A673 (cell line): ENCODE measurements around the gene MAP3K3. TPM values are rescaled to one million over a fixed set of nuclear protein-coding genes. Genes with fewer than 3 reads are reported as not detected.

Experiments
- BruUV-seq: library from RNA; stranded (reverse); fragments of 400-500 nt; replicated peaks from 2 replicates; lab custom pipeline; 2021; lab: Mats Ljungman, UMichigan
- CTCF ChIA-PET: fragments of 300-600 bp; sonication (Branson Sonifier 250); formaldehyde crosslinking; loops from one replicate; lab custom pipeline; 2022; ENCODE audit warnings: antibody characterized with exemption; lab: Charles Lee
- POLR2A ChIA-PET: fragments of 300-600 bp; sonication (Branson Sonifier 250); formaldehyde crosslinking; loops from one replicate; lab custom pipeline; 2022; ENCODE audit warnings: antibody characterized with exemption; ENCODE audit not compliant: low non-redundant PET; lab: Charles Lee
- DNase-seq: peaks from one replicate; pipeline ENCODE4 v3.0.0-alpha.2; 2015; ENCODE audit warnings: low spot score
- H3K27ac ChIP-seq: fragments of 200-600 bp; sonication (generic); 2 replicates; pipeline ENCODE4 v1.5.1; 2016; ENCODE audit warnings: mixed run types, low read depth, mild to moderate bottlenecking, mixed read lengths, antibody characterized with exemption, low read length; ENCODE audit not compliant: poor library complexity, severe bottlenecking
- H3K27me3 ChIP-seq: fragments of 200-600 bp; sonication (generic); replicated peaks from 2 replicates; pipeline ENCODE4 v1.6.1; 2017; ENCODE audit warnings: mixed run types, low read depth, mild to moderate bottlenecking, mixed read lengths, antibody characterized with exemption, low read length; ENCODE audit not compliant: insufficient read depth, poor library complexity
- H3K36me3 ChIP-seq: fragments of 200-600 bp; sonication (generic); 2 replicates; pipeline ENCODE4 v1.6.1; 2016; ENCODE audit warnings: mixed run types, mild to moderate bottlenecking, mixed read lengths, antibody characterized with exemption, low read length; ENCODE audit not compliant: insufficient read depth, poor library complexity, severe bottlenecking
- H3K4me1 ChIP-seq: fragments of 200-600 bp; sonication (generic); 2 replicates; pipeline ENCODE4 v1.6.1; 2017; ENCODE audit warnings: mixed run types, mild to moderate bottlenecking, mixed read lengths, antibody characterized with exemption, low read length; ENCODE audit not compliant: insufficient read depth, poor library complexity, severe bottlenecking
- H3K4me3 ChIP-seq: fragments of 200-600 bp; sonication (generic); 2 replicates; pipeline ENCODE4 v1.5.1; 2016; ENCODE audit warnings: low read depth, mixed run types, mild to moderate bottlenecking, mixed read lengths, low read length; ENCODE audit not compliant: poor library complexity, severe bottlenecking
- H3K9me3 ChIP-seq: fragments of 200-600 bp; sonication (generic); 2 replicates; pipeline ENCODE4 v1.6.1; 2016; ENCODE audit warnings: mixed run types, low read depth, mild to moderate bottlenecking, mixed read lengths, antibody characterized with exemption, low read length; ENCODE audit not compliant: poor library complexity, severe bottlenecking
- EZH2 ChIP-seq: fragments of 200-600 bp; sonication (generic); IDR thresholded peaks from 2 replicates; pipeline ENCODE4 v1.6.1; 2017; ENCODE audit warnings: borderline replicate concordance, low read depth, mild to moderate bottlenecking, mixed read lengths, antibody characterized with exemption, low read length; ENCODE audit not compliant: poor library complexity, severe bottlenecking
- intact Hi-C: fragments of 100-400 bp; cut with micrococcal nuclease; formaldehyde crosslinking; loops from one replicate; pipeline ENCODE4 v1.10.0; 2022; ENCODE audit not compliant: unreplicated experiment
- total RNA-seq: library from RNA; stranded (reverse); gene quantifications from 2 replicates; pipeline ENCODE4 v1.2.3, GENCODE V29; 2021
- TF ChIP-seq, protein P1 (sequence below): fragments of 300-800, 200-600 bp; sonication (generic); conservative IDR thresholded peaks from 2 replicates; pipeline ENCODE4 v1.5.1; 2017; ENCODE audit warnings: low read depth, mild to moderate bottlenecking, antibody characterized with exemption, low read length, moderate library complexity, mixed read lengths

The MAP3K3 gene
- total RNA-seq, 1 experiment from 2014 or later, result 25.9 TPM

DNA sequence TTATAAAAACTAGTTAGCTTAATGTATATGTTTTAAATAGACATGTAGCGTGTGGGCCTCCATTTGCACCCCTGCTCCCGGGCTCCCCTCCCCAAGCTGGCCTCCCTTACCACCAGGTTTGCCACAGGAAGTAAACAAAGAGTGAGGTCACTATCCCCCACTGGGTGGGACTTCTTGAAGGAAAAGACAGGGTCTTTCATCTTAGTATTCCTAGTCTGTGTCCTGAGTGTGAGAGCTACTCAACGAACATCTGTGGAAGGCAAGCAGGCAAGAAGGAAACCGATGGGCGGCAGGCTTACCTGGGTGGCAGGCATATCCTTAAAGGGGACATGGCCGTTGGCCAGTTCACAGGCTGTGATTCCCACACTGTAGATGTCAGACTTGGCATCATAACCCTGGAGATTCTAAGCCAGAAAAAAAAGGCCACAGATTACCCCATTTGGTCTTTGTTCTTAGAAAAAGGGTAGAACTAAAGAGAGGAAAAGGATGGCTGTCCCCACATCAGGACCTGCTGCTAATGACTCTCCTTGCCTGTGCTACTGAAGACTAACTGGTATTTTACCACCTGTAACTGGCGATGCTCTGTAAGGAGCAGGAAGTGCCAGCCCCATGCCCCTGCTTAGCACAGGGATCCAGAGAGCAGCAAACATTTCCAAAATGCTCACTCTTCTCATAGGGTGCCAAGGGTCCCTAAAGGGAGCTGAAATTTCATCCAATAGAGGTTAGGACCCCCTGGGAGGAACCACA is 84.3 kb downstream of the MAP3K3 start:
- intact Hi-C loops, result no loop called here
- BruUV-seq, result no TSS peak
- Histone ChIP-seq H3K9me3 (no peaks in the 10 kb centered on the region), H3K4me3 (no peak overlapping the region), H3K27me3 (no peaks in the 10 kb centered on the region), H3K27ac (peak overlapping the region; percentile 59), H3K36me3 (peaks cover 29% of the 10 kb centered on the region), H3K4me1 (peaks cover 15% of the 10 kb centered on the region)
- ChIA-PET POLR2A (interaction anchor here (0.6 kb wide), 1 partner anchor 9 kb away, joined by 14 read pairs; no protein-coding TSS in a partner anchor), CTCF (no interaction called here)
- TF ChIP-seq, protein P1, sequence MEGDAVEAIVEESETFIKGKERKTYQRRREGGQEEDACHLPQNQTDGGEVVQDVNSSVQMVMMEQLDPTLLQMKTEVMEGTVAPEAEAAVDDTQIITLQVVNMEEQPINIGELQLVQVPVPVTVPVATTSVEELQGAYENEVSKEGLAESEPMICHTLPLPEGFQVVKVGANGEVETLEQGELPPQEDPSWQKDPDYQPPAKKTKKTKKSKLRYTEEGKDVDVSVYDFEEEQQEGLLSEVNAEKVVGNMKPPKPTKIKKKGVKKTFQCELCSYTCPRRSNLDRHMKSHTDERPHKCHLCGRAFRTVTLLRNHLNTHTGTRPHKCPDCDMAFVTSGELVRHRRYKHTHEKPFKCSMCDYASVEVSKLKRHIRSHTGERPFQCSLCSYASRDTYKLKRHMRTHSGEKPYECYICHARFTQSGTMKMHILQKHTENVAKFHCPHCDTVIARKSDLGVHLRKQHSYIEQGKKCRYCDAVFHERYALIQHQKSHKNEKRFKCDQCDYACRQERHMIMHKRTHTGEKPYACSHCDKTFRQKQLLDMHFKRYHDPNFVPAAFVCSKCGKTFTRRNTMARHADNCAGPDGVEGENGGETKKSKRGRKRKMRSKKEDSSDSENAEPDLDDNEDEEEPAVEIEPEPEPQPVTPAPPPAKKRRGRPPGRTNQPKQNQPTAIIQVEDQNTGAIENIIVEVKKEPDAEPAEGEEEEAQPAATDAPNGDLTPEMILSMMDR, result no peak
- TF ChIP-seq EZH2, result no peak
- no peak for DNase-seq

DNA sequence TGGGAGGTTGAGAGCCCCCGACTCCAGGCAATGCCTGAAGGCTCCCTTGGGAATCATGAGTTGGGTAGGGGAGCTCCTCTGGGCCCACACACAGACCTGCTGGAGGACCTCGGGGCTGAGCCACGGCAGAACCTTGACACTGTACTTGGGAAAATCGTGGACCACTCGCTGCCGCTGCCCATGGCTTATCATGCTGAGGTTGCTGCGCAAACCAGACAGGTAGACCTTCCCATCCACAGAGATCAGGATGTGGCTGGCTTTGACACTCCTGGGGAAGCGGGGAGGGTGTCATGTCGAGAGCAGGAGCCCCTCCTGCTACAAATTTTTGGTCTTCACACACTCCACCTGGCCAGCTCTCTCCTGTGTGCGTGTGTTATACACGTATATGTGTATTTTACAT is 84.9 kb downstream of the MAP3K3 start:
- Histone ChIP-seq H3K4me3 (no peak overlapping the region), H3K27ac (no peak overlapping the region), H3K4me1 (peaks cover 9% of the 10 kb centered on the region), H3K36me3 (peaks cover 31% of the 10 kb centered on the region), H3K27me3 (no peaks in the 10 kb centered on the region), H3K9me3 (no peaks in the 10 kb centered on the region)
- no TSS peak for BruUV-seq
- no peak for DNase-seq
- TF ChIP-seq, protein P1, result no peak
- TF ChIP-seq EZH2, result no peak
- intact Hi-C loops, result no loop called here
- CTCF ChIA-PET, result no interaction called here
- POLR2A ChIA-PET, result no interaction called here

DNA sequence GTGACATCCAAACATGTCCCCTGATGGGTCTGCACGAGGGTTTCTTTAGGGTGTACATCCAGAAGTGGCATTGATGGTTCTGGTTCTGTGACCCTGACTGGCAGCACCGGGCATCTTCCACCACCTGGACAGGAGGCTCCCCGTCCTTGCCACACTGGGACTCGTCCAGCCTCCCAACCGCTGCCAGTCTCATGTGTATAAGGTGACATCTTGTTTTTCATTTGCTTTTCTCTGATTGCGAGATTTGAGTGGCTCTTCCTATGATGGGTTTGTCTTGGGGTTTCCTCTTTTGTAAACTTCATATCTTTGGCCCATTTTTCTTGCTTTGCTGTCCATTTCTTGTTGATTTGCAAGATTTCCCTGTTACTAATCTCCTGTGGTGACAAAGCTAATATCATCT is 86.9 kb downstream of the MAP3K3 start:
- H3K36me3 ChIP-seq, result peaks cover 31% of the 10 kb centered on the region
- BruUV-seq, result no TSS peak

More for the DNA sequence above, 86.9 kb downstream of the MAP3K3 start:
- Histone ChIP-seq H3K4me1 (peaks cover 6% of the 10 kb centered on the region), H3K4me3 (no peak overlapping the region), H3K9me3 (no peaks in the 10 kb centered on the region), H3K27ac (no peak overlapping the region), H3K27me3 (no peaks in the 10 kb centered on the region)
- intact Hi-C loops, result no loop called here
- TF ChIP-seq EZH2, result no peak
- TF ChIP-seq, protein P1, result no peak
- no peak for DNase-seq
- CTCF ChIA-PET, result no interaction called here
- POLR2A ChIA-PET, result no interaction called here
